HG02981 (cell line): ENCODE data around the gene CSPG4.

Experiments
- ATAC-seq: cut with Tn5 transposase; IDR thresholded peaks from one replicate; pipeline ENCODE4 v1.9.1; 2021; ENCODE audit warnings: mild to moderate bottlenecking, moderate library complexity; ENCODE audit not compliant: unreplicated experiment

The CSPG4 gene

GRCh38 chr15:75651810-75652543 lies 60.7 kb downstream of the CSPG4 start:
- no peak for ATAC-seq

GRCh38 chr15:75650908-75651809 lies 61.5 kb downstream of the CSPG4 start:
- ATAC-seq: no peak

- ATAC-seq: no peak
These were observed 62.8 kb downstream of the CSPG4 start for GRCh38 chr15:75649848-75650247.

- ATAC-seq: no peak
These were observed 63.4 kb downstream of the CSPG4 start for GRCh38 chr15:75649045-75649761.

- no peak for ATAC-seq
These were observed 64.3 kb downstream of the CSPG4 start for GRCh38 chr15:75648156-75649000.

GRCh38 chr15:75647370-75648155 lies 65.1 kb downstream of the CSPG4 start, which contains the start of gene SNX33:
SNX33 (plus strand) TSS chr15:75647912; CDS start chr15:75649103, 1,191 bp downstream.
- ATAC-seq: no peak

GRCh38 chr15:75646944-75647364 lies 65.7 kb downstream of the CSPG4 start:
- no peak for ATAC-seq

GRCh38 chr15:75646112-75646943 lies 66.3 kb downstream of the CSPG4 start:
- ATAC-seq: no peak

GRCh38 chr15:75644376-75644775 lies 68.3 kb downstream of the CSPG4 start:
- no peak for ATAC-seq

GRCh38 chr15:75641603-75642002 lies 71.0 kb downstream of the CSPG4 start:
- ATAC-seq: no peak

GRCh38 chr15:75641179-75641503 lies 71.5 kb downstream of the CSPG4 start:
- ATAC-seq: no peak

GRCh38 chr15:75640483-75641178 lies 72.0 kb downstream of the CSPG4 start:
- ATAC-seq: peak; percentile 29

- peak; percentile 93 for ATAC-seq
These were observed 72.8 kb downstream of the CSPG4 start, which contains the start of gene IMP3 for GRCh38 chr15:75639709-75640482. IMP3 (minus strand) TSS chr15:75640224; CDS start chr15:75640168, 56 bp downstream.

- no peak for ATAC-seq
These were observed 73.4 kb downstream of the CSPG4 start for GRCh38 chr15:75639191-75639708.

- no peak for ATAC-seq
These were observed 75.2 kb downstream of the CSPG4 start for GRCh38 chr15:75637245-75638009.

- ATAC-seq: no peak
These were observed 76.6 kb downstream of the CSPG4 start for GRCh38 chr15:75636026-75636425.
